ENCODE results near the gene CCDC192. TPM values are rescaled to one million over a fixed set of nuclear protein-coding genes. Genes with fewer than 3 reads are reported as not detected.

Gene CCDC192
- total RNA-seq, 2 experiments from 2014 or later, result not detected

GRCh38 chr5:127906562-127907204 lies 203.5 kb downstream of the CCDC192 start:
- ChIA-PET POLR2A (interaction anchor here (0.6 kb wide), 1 partner anchor 31 kb away, joined by 7 read pairs; no protein-coding TSS in a partner anchor), CTCF (no interaction called here)

- ChIA-PET CTCF (no interaction called here), POLR2A (no interaction called here)
Observed at GRCh38 chr5:127907907-127908306, 204.7 kb downstream of the CCDC192 start.

- CTCF ChIA-PET, result interaction anchor here (1.6 kb wide), 1 partner anchor 99 kb away, joined by 3 read pairs; no protein-coding TSS in a partner anchor
Observed at GRCh38 chr5:127909066-127909465, 205.9 kb downstream of the CCDC192 start.

GRCh38 chr5:127909821-127910220 lies 206.6 kb downstream of the CCDC192 start:
- ChIA-PET CTCF (interaction anchor here (1.6 kb wide), 1 partner anchor 98 kb away, joined by 3 read pairs; no protein-coding TSS in a partner anchor), POLR2A (no interaction called here)

More at GRCh38 chr5:127909066-127909465, 205.9 kb downstream of the CCDC192 start:
- POLR2A ChIA-PET, result no interaction called here

- POLR2A ChIA-PET, result no interaction called here
- CTCF ChIA-PET, result no interaction called here
Observed at GRCh38 chr5:127910307-127910956, 207.2 kb downstream of the CCDC192 start.

- CTCF ChIA-PET, result interaction anchor here (0.6 to 1.3 kb wide), 3 partner anchors 16 to 879 kb away, joined by 3 to 6 read pairs (median 4); no protein-coding TSS in a partner anchor
- POLR2A ChIA-PET, result no interaction called here
Observed at GRCh38 chr5:127911619-127912018, 208.4 kb downstream of the CCDC192 start.

GRCh38 chr5:127912411-127912810 lies 209.2 kb downstream of the CCDC192 start:
- POLR2A ChIA-PET, result interaction anchor here (0.7 kb wide), 1 partner anchor 13 kb away, joined by 3 read pairs; no protein-coding TSS in a partner anchor
- CTCF ChIA-PET, result interaction anchor here (1.3 kb wide), 1 partner anchor 17 kb away, joined by 4 read pairs; no protein-coding TSS in a partner anchor

GRCh38 chr5:127916885-127917573 lies 213.8 kb downstream of the CCDC192 start:
- ChIA-PET POLR2A (no interaction called here), CTCF (no interaction called here)

- ChIA-PET POLR2A (no interaction called here), CTCF (no interaction called here)
Observed at GRCh38 chr5:127919006-127919796, 216.0 kb downstream of the CCDC192 start.

GRCh38 chr5:127919818-127920217 lies 216.6 kb downstream of the CCDC192 start:
- CTCF ChIA-PET, result no interaction called here
- POLR2A ChIA-PET, result no interaction called here

- POLR2A ChIA-PET, result no interaction called here
- CTCF ChIA-PET, result no interaction called here
Observed at GRCh38 chr5:127920936-127921335, 217.7 kb downstream of the CCDC192 start.

GRCh38 chr5:127922603-127923002 lies 219.4 kb downstream of the CCDC192 start:
- POLR2A ChIA-PET, result no interaction called here
- CTCF ChIA-PET, result no interaction called here

- ChIA-PET POLR2A (no interaction called here), CTCF (no interaction called here)
Observed at GRCh38 chr5:127923804-127924570, 220.8 kb downstream of the CCDC192 start.

- ChIA-PET CTCF (no interaction called here), POLR2A (no interaction called here)
Observed at GRCh38 chr5:127924606-127925005, 221.4 kb downstream of the CCDC192 start.

- ChIA-PET CTCF (no interaction called here), POLR2A (no interaction called here)
Observed at GRCh38 chr5:127925916-127926315, 222.7 kb downstream of the CCDC192 start.

- POLR2A ChIA-PET, result no interaction called here
- CTCF ChIA-PET, result no interaction called here
Observed at GRCh38 chr5:127926974-127927373, 223.8 kb downstream of the CCDC192 start.

- ChIA-PET CTCF (no interaction called here), POLR2A (no interaction called here)
Observed at GRCh38 chr5:127928053-127928452, 224.9 kb downstream of the CCDC192 start.

- POLR2A ChIA-PET, result no interaction called here
Observed at GRCh38 chr5:127930311-127930710, 227.1 kb downstream of the CCDC192 start.

GRCh38 chr5:127931396-127931795 lies 228.2 kb downstream of the CCDC192 start:
- ChIA-PET CTCF (no interaction called here), POLR2A (no interaction called here)

More at GRCh38 chr5:127930311-127930710, 227.1 kb downstream of the CCDC192 start:
- CTCF ChIA-PET, result no interaction called here

Data from activated CD8-positive, alpha-beta memory T cell treated with anti-CD3 and anti-CD28 coated beads for 36 hours (primary cell).